ENCODE data around the gene SRCIN1.
A peak's percentile ranks its signal among the peaks of the same experiment; 100 is the strongest.

The SRCIN1 gene

DNA sequence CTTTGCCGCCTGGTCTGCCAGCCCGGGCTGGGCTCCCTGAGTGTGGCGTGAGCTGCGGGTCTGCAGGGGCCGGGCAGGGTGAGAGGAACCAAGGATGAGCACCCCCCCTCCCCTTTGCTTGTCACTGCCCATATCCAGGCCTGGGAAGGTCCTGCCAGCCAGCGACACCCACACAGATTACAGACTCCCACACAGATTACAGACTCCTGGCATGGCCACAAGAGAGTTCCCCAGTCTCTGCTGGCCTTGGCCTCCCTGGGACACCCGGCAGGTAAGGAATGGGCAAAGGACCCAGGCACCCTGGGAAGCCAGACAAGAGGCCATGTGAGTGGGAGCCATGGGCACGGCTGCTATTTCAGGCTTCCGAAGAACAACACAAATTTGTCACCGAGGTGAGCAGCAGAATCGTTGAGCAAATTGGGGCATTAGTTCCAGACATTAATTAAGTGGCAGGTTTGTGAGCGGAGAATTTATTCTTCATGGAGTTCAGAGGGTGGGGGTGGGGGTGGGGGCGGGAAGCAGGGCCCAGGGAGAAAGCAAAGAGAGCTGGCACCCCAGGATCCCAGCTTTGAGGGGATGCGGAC is 41.4 kb downstream of the SRCIN1 start:
- no peaks in the 10 kb centered on the region for H3K36me3 ChIP-seq (ENCODE audit: control insufficient read depth, insufficient read depth, low read length)
- H3K27me3 ChIP-seq (ENCODE audit: control insufficient read depth, insufficient read depth, low read length, poor library complexity, severe bottlenecking), result peaks cover 86% of the 10 kb centered on the region
- peak overlapping the region; percentile 5 for H3K4me3 ChIP-seq (ENCODE audit: insufficient read depth, low read depth, low read length)
- H3K9me3 ChIP-seq (ENCODE audit: control insufficient read depth, low read length), result no peaks in the 10 kb centered on the region
- WGBS, 2 experiments, result 12 to 15% methylated on average over 14 of the region's 14 CpGs
- H3K27ac ChIP-seq (ENCODE audit: insufficient read depth, low read depth, low read length, poor library complexity, severe bottlenecking), result no peak overlapping the region
- peaks cover 61% of the 10 kb centered on the region for H3K4me1 ChIP-seq (ENCODE audit: control insufficient read depth, insufficient read depth, low read length)

DNA sequence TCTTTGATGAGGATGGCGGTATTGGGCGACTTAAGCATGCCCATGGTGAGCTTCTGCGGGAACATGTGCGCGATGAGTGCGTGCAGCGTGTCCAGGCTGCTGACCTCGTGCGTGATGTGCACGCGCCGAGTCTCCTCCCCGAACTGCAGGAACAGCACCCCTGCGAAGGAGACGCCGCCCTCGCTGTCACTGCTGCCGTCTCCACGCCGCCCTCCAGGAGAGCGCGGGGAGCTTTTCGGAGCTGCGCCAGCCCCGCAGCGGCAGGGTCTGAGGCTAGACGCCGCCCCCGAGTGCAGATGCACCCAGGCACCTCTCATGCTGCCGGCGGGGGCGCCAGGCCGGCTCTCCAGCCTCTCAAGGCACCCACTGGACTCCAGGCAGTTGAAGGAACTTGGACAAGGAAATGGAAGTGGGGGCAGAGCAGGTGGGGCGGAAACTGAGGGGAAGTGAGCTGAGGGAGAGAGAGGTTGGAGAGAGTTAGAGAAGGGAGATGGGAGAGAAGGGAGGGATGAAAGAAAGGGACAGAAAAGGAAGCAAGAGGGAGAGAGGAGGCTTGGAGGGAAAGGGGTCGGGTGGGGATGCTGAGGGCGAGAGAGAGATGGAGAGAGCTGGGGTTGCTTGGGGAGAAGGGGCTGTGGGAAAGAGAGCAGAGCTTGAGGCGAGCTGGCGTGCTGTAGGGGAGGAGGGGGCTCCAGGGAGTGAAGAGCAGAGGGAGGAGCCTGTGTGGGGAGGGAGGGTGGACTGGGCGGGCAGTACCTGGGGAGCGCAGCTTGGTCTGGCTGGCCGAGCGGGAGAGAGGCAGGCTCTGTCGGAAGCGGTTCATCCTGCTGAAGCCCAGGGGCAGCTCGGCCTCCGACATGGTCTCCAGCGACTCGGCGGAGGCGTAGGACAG is 42.1 kb downstream of the SRCIN1 start:
- no peak overlapping the region for H3K27ac ChIP-seq (ENCODE audit: insufficient read depth, low read depth, low read length, poor library complexity, severe bottlenecking)
- H3K4me3 ChIP-seq (ENCODE audit: insufficient read depth, low read depth, low read length), result peak overlapping the region; percentile 7
- 1 to 2% methylated on average over 50 of the region's 50 CpGs for WGBS, 2 experiments
- peaks cover 93% of the 10 kb centered on the region for H3K27me3 ChIP-seq (ENCODE audit: control insufficient read depth, insufficient read depth, low read length, poor library complexity, severe bottlenecking)
- H3K9me3 ChIP-seq (ENCODE audit: control insufficient read depth, low read length), result no peaks in the 10 kb centered on the region
- peaks cover 63% of the 10 kb centered on the region for H3K4me1 ChIP-seq (ENCODE audit: control insufficient read depth, insufficient read depth, low read length)
- no peaks in the 10 kb centered on the region for H3K36me3 ChIP-seq (ENCODE audit: control insufficient read depth, insufficient read depth, low read length)

DNA sequence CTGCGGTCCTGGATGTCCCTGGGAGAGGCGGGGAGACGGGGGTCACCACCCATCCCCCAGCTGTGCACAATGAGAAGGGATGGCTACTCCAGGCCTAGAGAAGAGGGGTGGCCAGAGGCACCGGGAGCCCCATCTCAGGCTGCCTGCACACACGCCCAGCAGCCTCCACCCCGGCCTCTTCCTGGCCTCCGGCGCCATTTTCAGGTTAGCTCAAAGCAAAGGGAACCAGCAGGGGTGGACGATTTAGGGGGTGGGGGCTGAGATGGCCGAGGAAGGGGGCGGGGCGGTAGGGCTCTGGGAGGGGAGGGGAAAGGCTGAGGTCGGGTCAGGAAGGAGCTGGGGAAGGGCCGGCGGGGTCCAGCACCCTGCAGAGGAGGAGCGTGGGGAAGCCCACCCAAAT is 42.8 kb downstream of the SRCIN1 start:
- H3K36me3 ChIP-seq (ENCODE audit: control insufficient read depth, insufficient read depth, low read length), result no peaks in the 10 kb centered on the region
- peaks cover 61% of the 10 kb centered on the region for H3K4me1 ChIP-seq (ENCODE audit: control insufficient read depth, insufficient read depth, low read length)
- peak overlapping the region; percentile 7 for H3K4me3 ChIP-seq (ENCODE audit: insufficient read depth, low read depth, low read length)
- peaks cover 95% of the 10 kb centered on the region for H3K27me3 ChIP-seq (ENCODE audit: control insufficient read depth, insufficient read depth, low read length, poor library complexity, severe bottlenecking)
- WGBS, 2 experiments, result 3 to 4% methylated on average over 16 of the region's 16 CpGs
- H3K9me3 ChIP-seq (ENCODE audit: control insufficient read depth, low read length), result no peaks in the 10 kb centered on the region
- H3K27ac ChIP-seq (ENCODE audit: insufficient read depth, low read depth, low read length, poor library complexity, severe bottlenecking), result no peak overlapping the region

DNA sequence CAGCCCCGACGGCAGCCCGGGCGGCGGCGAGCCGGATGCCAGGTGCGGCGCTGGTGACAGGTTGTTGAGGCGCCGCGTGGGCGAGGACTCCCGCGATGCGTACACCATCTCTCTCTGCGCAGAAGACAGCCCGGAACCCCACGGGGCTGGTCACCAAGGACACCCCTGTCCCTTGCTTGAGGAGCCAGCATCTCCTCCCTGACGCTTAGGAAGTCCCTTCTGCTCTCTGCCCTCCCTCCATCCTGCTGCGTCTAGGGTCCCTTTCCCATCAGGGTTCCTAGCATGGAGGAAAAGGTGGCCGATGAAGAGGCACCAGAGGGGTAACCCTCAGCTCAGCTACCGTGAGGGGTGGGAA is 43.6 kb downstream of the SRCIN1 start:
- Histone ChIP-seq H3K4me1 (ENCODE audit: control insufficient read depth, insufficient read depth, low read length) (peaks cover 63% of the 10 kb centered on the region), H3K9me3 (ENCODE audit: control insufficient read depth, low read length) (no peaks in the 10 kb centered on the region), H3K4me3 (ENCODE audit: insufficient read depth, low read depth, low read length) (no peak overlapping the region), H3K27ac (ENCODE audit: insufficient read depth, low read depth, low read length, poor library complexity, severe bottlenecking) (no peak overlapping the region), H3K27me3 (ENCODE audit: control insufficient read depth, insufficient read depth, low read length, poor library complexity, severe bottlenecking) (peaks cover 90% of the 10 kb centered on the region), H3K36me3 (ENCODE audit: control insufficient read depth, insufficient read depth, low read length) (no peaks in the 10 kb centered on the region)
- WGBS, 2 experiments, result 11 to 12% methylated on average over 23 of the region's 23 CpGs

DNA sequence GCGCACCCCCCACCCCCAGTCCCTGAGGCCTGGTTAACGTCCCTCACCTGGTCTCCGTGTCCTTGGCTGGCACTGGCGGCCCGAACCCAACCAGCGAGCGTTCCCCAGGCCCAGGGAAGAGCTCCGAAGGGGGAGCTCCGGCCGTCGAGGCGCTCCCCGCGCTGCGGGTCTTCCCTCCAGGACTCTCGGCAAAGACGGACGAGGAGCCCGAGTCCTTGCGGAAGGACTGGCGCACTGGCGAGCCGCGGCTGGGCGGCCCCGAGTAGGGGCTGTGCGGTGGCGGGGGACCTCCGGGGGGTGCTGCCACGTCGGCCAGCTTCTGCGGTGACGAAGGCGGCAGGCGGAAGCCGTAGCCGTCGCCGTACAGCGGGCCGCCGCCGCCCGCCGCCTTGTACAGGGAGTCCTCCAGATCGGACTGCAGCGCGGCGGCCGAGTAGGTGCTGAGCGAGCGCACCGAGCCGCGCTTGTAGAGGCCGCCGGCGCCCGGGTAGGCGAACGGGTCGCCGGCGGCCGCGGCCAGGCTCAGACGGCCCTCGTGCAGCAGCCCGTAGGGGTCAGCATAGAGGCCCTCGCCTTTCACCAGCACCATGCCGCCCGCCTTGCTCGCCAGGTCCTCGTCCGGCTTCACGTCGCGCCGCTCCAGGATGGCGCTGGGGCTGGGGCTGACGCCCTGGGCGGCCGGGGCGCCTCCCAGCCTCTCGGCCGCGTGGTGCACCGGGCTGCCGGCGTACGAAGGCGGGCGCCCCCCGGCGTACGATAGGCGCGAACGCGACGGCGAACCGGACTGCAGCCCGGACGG is 44.1 kb downstream of the SRCIN1 start:
- H3K27me3 ChIP-seq (ENCODE audit: control insufficient read depth, insufficient read depth, low read length, poor library complexity, severe bottlenecking), result peaks cover 85% of the 10 kb centered on the region
- H3K4me1 ChIP-seq (ENCODE audit: control insufficient read depth, insufficient read depth, low read length), result peaks cover 63% of the 10 kb centered on the region

DNA sequence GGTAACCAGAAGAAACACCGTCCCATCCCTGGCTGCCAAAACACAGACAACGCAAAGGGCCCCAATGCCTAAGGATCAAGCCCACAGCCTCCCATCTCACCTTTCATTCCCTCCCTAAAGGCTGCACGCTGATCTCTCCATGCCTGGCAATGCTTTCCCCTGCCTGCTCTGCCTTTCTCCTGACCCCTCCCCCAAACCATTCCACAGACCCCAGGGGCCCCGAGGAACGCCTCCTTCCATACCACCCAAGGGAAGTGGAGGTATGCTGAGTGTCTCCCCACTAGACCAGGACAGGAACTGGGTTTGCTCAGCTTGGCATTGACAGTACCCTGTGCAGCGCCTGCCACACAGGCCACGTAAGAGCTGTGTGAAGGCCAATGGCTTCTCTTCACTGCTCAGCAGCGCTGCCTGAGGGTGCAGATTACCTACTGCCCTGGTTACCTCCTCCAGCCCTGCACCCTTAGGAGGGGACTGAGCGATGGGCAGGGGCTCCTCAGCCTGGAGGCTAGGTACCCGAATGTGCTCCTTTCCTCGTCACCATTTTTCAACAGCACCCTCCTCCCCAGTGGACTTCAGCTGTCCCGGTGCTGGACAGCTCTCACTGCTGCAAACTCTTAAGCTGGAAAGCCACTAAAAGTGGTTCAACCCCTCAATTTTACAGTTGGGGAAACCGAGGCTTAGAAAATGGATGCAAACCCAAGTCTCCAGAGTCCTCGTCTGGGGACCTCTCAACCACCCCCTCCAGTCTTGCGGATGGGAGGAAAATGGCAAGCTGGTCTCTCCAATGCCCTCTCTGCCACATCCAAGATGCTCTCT is 45.0 kb downstream of the SRCIN1 start:
- no peak overlapping the region for H3K4me3 ChIP-seq (ENCODE audit: insufficient read depth, low read depth, low read length)
- H3K4me1 ChIP-seq (ENCODE audit: control insufficient read depth, insufficient read depth, low read length), result peaks cover 55% of the 10 kb centered on the region
- peaks cover 76% of the 10 kb centered on the region for H3K27me3 ChIP-seq (ENCODE audit: control insufficient read depth, insufficient read depth, low read length, poor library complexity, severe bottlenecking)
- no peak overlapping the region for H3K27ac ChIP-seq (ENCODE audit: insufficient read depth, low read depth, low read length, poor library complexity, severe bottlenecking)
- 27 to 33% methylated on average over 15 of the region's 15 CpGs for WGBS, 2 experiments
- no peaks in the 10 kb centered on the region for H3K9me3 ChIP-seq (ENCODE audit: control insufficient read depth, low read length)
- no peaks in the 10 kb centered on the region for H3K36me3 ChIP-seq (ENCODE audit: control insufficient read depth, insufficient read depth, low read length)

More for the DNA sequence above, 44.1 kb downstream of the SRCIN1 start:
- Histone ChIP-seq H3K27ac (ENCODE audit: insufficient read depth, low read depth, low read length, poor library complexity, severe bottlenecking) (no peak overlapping the region), H3K36me3 (ENCODE audit: control insufficient read depth, insufficient read depth, low read length) (no peaks in the 10 kb centered on the region), H3K9me3 (ENCODE audit: control insufficient read depth, low read length) (no peaks in the 10 kb centered on the region), H3K4me3 (ENCODE audit: insufficient read depth, low read depth, low read length) (no peak overlapping the region)
- WGBS, 2 experiments, result 8 to 9% methylated on average over 105 of the region's 105 CpGs

DNA sequence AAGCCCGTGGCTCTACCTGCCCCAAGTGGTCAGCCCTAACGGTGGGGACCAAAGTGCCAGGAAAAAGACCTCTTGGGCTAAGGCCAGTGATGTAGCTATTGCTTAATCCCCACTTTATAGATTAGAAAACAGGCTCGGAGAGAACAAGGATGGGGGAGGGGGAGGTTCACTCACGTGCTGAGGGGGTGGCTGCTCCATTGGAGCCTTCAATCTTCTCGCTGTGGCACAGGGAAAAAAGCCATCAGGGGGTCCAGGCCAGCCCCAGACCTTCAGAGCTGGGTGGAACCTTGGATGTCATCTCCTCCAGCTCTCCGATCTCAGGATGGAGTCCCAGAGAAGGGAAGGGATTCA is 45.9 kb downstream of the SRCIN1 start:
- Histone ChIP-seq H3K4me1 (ENCODE audit: control insufficient read depth, insufficient read depth, low read length) (peaks cover 48% of the 10 kb centered on the region), H3K27me3 (ENCODE audit: control insufficient read depth, insufficient read depth, low read length, poor library complexity, severe bottlenecking) (peaks cover 67% of the 10 kb centered on the region), H3K4me3 (ENCODE audit: insufficient read depth, low read depth, low read length) (no peak overlapping the region), H3K9me3 (ENCODE audit: control insufficient read depth, low read length) (no peaks in the 10 kb centered on the region), H3K36me3 (ENCODE audit: control insufficient read depth, insufficient read depth, low read length) (no peaks in the 10 kb centered on the region), H3K27ac (ENCODE audit: insufficient read depth, low read depth, low read length, poor library complexity, severe bottlenecking) (no peak overlapping the region)
- 13 to 16% methylated on average over 6 of the region's 6 CpGs for WGBS, 2 experiments

DNA sequence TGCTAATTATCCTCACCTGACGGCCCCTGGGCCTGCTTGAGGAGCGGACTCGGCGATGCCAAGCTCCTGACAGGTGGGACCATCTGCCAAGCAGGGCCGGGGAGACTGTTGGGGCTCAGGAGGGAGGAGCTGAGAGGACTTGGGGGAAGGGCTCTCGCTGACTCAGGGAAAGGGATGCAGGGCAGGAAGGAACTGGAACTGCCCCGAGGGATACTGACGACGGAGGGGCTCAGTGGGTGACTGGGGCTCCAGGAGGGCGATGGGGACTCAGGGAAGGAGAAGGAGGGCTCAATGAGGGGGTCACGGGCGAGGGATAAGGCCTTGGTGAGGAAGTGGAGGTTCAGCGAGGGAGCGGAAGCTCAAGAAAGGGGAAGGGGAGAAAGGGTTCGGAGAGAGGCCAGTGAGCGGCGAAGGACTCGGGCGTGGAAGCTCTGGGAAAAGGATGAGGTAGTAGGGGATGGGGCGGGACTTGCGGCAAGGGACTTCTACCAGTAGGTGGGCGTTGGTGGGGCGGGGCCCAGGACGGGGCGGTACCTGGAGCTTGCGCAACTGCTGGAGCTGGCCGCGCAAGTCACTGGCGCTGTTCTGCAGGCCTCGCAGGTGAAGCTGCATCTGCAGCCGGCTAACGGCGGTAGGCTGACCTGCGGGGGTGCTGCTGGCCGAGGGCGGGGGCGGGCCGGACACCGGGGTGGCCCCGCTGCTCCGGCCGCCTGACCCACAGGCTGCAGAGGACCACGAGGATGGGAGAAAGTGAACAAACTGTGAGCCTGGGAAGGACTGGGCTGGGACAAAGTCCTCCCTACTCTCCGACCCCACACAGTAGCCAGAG is 46.5 kb downstream of the SRCIN1 start:
- H3K4me3 ChIP-seq (ENCODE audit: insufficient read depth, low read depth, low read length), result peak overlapping the region; percentile 34
- no peaks in the 10 kb centered on the region for H3K9me3 ChIP-seq (ENCODE audit: control insufficient read depth, low read length)
- peaks cover 61% of the 10 kb centered on the region for H3K27me3 ChIP-seq (ENCODE audit: control insufficient read depth, insufficient read depth, low read length, poor library complexity, severe bottlenecking)
- no peak overlapping the region for H3K27ac ChIP-seq (ENCODE audit: insufficient read depth, low read depth, low read length, poor library complexity, severe bottlenecking)
- no peaks in the 10 kb centered on the region for H3K36me3 ChIP-seq (ENCODE audit: control insufficient read depth, insufficient read depth, low read length)
- WGBS, 2 experiments, result 2% methylated on average over 44 of the region's 44 CpGs
- peaks cover 44% of the 10 kb centered on the region for H3K4me1 ChIP-seq (ENCODE audit: control insufficient read depth, insufficient read depth, low read length)

DNA sequence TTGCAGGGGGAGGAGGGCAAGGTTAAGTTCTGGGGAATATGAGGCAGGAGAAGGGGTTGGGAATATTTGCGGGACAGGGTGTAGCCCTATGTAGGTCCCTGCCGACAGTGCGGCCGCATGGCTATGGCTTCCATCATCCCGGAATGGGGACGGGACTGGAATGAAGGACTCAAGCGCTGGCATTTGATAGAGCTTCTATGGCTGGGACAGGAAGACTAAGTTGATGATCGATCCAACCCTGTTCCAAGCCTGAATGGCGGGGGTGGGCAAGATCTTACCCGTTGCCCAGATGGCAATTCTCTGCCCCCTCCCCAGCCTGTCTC is 47.1 kb downstream of the SRCIN1 start:
- no peaks in the 10 kb centered on the region for H3K36me3 ChIP-seq (ENCODE audit: control insufficient read depth, insufficient read depth, low read length)
- peaks cover 39% of the 10 kb centered on the region for H3K4me1 ChIP-seq (ENCODE audit: control insufficient read depth, insufficient read depth, low read length)
- H3K9me3 ChIP-seq (ENCODE audit: control insufficient read depth, low read length), result no peaks in the 10 kb centered on the region
- no peak overlapping the region for H3K27ac ChIP-seq (ENCODE audit: insufficient read depth, low read depth, low read length, poor library complexity, severe bottlenecking)
- 4 to 6% methylated on average over 10 of the region's 10 CpGs for WGBS, 2 experiments
- H3K27me3 ChIP-seq (ENCODE audit: control insufficient read depth, insufficient read depth, low read length, poor library complexity, severe bottlenecking), result peaks cover 55% of the 10 kb centered on the region
- H3K4me3 ChIP-seq (ENCODE audit: insufficient read depth, low read depth, low read length), result peak overlapping the region; percentile 34
